HG03139 (cell line): ENCODE results near the gene MRPL23.

Source experiments
- ATAC-seq: cut with Tn5 transposase; IDR thresholded peaks from one replicate; pipeline ENCODE4 v1.9.1; 2021; ENCODE audit not compliant: unreplicated experiment

The MRPL23 gene

GRCh38 chr11:1946812-1947484 is at the start of gene MRPL23:
Gene MRPL23 (plus strand): TSS chr11:1947332. CDS start chr11:1947363, 31 bp downstream.
- no peak for ATAC-seq

GRCh38 chr11:1899090-1899489 is 48.0 kb upstream of the MRPL23 start:
- no peak for ATAC-seq

- no peak for ATAC-seq
Observed at GRCh38 chr11:1899686-1900085, 47.4 kb upstream of the MRPL23 start.

DNA sequence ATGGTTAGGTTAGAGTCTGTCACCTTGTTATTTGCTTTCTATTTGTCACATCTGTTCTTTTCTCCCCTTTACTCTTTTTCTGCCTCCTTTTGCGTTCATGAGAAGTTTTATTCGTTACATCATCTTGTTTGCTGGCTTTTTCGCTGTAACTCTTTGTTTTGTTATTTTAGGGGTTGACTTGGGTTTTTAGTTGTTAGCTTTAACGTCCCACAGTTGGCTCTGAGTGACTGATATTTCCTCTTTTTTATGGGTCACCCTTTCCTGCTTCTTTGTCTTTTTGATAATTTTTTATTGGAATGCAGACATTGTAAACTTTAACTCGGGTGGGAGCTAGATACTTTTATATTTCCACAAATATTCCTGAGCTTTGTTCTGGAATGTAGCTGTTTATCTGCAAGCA is 41.0 kb upstream of the MRPL23 start:
- ATAC-seq = no peak

DNA sequence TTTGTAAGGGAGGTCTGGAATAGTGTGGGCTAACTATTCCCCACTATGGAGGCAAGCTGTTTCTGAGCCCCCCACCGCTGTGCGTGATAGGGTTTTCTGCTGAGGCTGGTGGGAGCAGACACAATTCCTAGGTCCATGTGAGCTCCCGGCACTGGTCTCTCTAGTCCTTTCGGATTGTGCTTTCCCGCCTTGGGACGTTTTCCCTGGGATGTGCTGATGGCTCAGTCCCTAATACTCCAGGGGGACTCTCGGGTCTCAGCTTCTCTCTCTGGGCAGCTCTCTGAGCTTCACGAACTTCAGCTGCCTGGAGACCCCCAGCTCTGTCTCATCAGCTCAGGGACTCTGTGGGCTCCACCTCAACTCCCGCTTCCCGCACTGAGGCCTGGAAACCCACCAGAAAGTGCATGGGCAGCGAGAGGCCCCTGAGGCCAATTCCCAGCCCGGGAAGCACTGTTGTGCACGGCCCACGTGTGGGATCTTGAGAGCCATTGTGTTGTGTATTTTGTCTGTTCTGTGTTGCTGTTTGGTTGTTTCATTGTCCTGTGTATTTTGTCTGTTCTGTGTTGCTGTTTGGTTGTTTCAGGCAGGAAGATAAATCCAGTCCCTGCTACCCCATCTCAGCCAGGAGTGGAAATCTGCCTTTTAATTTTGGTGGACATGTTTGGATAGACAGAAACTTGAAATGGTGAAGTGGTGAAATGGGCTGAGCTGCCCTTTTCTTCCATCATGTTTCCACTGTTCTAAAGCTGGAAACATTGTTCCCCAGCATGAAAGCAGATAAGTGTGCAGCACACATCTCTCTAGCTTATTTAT is 40.3 kb upstream of the MRPL23 start:
- ATAC-seq = no peak

DNA sequence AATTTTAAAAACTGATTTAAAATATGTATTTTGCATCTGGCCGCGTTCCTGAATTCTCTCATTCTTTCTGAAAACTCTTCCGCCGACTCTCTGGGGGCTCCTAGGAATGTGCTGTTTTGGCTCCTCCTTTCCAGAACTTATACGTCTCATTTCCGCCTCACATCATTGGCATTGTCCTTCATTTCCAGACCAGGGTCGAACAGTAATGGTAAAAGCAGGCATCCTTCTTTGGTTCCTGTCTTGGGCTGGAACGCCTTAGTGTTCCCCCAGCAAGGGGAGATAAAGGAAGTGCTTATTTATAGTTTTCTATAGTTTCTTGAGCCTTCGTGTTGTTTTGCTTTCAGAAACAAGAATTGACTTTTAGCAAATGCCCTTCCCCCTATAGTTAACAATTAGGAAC is 38.5 kb upstream of the MRPL23 start:
- no peak for ATAC-seq

- ATAC-seq = no peak
Observed at GRCh38 chr11:1909524-1909923, 37.6 kb upstream of the MRPL23 start.

GRCh38 chr11:1912289-1912878 is 34.7 kb upstream of the MRPL23 start:
- ATAC-seq = no peak

GRCh38 chr11:1913271-1914060 is 33.7 kb upstream of the MRPL23 start:
- no peak for ATAC-seq

DNA sequence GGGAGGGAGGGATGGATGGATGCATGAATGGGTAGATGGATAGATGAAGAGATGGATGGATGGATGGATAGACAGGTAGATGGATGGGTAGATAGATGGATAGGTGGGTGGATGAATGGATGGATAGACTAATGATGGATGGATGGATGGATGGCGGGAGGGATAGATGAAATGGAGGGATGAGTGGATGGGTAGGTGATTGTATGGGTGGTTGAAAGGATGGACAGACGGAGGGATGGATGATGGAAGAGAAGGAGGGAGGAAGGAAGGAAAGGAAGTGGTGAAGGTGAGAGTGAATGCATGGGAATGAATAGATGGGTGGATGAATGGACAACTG is 31.4 kb upstream of the MRPL23 start:
- no peak for ATAC-seq

GRCh38 chr11:1916132-1916985 is 30.8 kb upstream of the MRPL23 start:
- no peak for ATAC-seq

DNA sequence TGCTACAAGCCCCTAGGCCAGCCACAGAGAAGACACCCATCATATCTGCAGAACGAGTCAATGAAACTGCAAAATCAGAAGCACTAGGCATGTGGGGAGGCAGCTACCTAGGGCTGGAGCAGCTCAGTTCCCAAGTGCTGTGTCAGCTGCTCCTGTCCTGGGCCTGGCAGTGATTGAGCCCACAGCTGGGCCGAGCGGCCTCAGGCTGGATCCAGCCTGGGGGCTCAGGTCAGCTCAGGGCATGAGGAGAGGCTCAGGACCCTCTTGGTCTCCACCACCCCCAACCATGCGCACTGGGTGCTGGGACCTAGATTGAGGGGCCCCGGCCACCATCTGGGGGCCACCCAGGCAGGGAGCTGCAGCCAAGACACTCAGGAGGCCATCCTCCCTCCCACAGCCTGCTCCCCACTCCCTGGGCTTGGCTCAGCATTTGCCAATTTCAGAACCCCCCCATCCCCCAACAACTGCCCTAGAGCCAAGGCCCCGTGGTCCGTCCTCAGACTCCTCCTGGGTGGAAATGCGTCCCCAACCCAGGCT is 30.1 kb upstream of the MRPL23 start:
- ATAC-seq = no peak

GRCh38 chr11:1917523-1918435 is 29.4 kb upstream of the MRPL23 start:
- no peak for ATAC-seq

GRCh38 chr11:1918436-1919315 is 28.5 kb upstream of the MRPL23 start:
- no peak for ATAC-seq

GRCh38 chr11:1919391-1920127 is 27.6 kb upstream of the MRPL23 start, which contains the start of gene TNNT3:
Gene TNNT3 (plus strand): TSS chr11:1919703. CDS start chr11:1922875, 3,172 bp downstream.
- ATAC-seq = no peak

DNA sequence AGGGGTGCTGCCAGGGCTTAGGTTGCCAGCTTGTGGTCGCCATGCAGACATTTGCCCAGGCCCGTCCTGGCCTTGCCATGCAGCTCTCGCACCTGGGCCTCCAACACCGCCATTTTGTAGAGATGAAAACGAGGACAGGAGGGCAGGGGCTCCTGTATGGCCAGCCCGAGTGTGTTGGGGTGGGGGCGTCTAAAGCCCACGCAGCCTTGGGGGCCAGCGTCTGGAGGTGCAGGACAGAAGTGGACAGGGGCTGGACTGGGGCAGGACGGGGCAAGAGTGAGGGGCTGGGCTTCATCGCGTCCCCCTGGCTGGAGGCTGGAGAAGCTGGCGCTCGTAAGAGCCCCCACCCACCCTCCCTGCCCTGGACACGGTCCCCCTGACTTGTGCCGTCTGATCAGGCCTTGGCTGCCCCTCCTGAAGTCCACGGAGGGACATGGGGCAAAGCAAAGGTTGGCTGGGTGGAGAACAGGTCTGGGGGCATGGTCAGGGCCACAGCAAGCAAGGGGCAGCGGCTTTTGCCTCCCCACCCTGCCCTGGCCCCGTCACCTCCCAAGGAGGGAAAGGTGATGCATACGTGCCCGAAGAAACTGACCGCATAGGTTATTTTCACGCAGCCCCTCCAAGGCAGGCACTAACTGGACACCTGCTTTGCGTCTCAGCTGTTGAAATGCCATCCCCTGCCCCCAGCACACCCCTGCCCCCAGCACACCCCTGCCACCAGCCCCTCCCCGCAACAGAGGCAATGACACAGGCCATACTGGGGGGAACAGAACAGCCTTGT is 26.8 kb upstream of the MRPL23 start:
- no peak for ATAC-seq
